ENCODE results near the gene PHRF1.

Gene PHRF1

DNA sequence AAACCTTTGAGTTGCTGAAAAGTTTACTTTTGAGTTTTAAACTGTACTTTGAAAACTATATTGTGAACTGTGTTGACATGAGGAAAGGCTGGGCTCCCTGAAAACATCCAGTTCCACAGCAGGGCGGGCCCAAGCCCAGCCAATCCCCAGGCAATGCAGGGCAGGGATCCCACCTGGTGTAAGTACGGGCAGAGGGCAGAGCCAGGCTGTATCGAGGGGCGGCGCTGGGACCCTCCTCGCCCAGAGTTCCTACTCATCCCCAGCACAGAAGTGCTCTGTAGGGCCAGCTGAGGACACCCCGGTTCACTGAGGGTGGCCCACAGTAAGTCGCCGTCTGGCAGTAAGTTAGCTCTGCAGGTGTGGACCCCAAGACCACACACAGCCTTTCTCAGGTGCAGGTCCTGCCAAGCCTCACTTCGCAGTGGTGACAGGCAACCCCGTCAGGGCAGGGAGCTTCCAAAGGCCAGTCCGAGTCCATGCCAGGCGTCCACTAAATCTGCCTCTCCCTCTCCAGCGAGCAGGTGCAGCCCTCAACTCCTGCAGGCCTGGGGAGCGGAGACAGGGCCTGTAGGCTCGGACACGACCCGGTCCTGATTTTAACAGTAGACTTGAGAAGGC is 9.2 kb upstream of the PHRF1 start:
- H3K4me3 ChIP-seq (ENCODE audit: low read depth in 1 of 2, low read length in 1 of 2), result peak overlapping the region in 1 of 2 experiments; percentile 67
- H3K4me1 ChIP-seq (ENCODE audit: control insufficient read depth in 1 of 2, insufficient read depth in 1 of 2, low read depth in 1 of 2, low read length in 1 of 2), result peaks cover 13 to 19% of the 10 kb centered on the region in 2 experiments
- peaks cover 19% of the 10 kb centered on the region for H3K36me3 ChIP-seq
- no peaks in the 10 kb centered on the region for H3K9me3 ChIP-seq
- TF ChIP-seq, protein P1, sequence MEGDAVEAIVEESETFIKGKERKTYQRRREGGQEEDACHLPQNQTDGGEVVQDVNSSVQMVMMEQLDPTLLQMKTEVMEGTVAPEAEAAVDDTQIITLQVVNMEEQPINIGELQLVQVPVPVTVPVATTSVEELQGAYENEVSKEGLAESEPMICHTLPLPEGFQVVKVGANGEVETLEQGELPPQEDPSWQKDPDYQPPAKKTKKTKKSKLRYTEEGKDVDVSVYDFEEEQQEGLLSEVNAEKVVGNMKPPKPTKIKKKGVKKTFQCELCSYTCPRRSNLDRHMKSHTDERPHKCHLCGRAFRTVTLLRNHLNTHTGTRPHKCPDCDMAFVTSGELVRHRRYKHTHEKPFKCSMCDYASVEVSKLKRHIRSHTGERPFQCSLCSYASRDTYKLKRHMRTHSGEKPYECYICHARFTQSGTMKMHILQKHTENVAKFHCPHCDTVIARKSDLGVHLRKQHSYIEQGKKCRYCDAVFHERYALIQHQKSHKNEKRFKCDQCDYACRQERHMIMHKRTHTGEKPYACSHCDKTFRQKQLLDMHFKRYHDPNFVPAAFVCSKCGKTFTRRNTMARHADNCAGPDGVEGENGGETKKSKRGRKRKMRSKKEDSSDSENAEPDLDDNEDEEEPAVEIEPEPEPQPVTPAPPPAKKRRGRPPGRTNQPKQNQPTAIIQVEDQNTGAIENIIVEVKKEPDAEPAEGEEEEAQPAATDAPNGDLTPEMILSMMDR (IDR thresholded peaks at IDR 0.05), result no peak
- H3K27ac ChIP-seq, result no peak overlapping the region
- peaks cover 63% of the 10 kb centered on the region for H3K27me3 ChIP-seq

DNA sequence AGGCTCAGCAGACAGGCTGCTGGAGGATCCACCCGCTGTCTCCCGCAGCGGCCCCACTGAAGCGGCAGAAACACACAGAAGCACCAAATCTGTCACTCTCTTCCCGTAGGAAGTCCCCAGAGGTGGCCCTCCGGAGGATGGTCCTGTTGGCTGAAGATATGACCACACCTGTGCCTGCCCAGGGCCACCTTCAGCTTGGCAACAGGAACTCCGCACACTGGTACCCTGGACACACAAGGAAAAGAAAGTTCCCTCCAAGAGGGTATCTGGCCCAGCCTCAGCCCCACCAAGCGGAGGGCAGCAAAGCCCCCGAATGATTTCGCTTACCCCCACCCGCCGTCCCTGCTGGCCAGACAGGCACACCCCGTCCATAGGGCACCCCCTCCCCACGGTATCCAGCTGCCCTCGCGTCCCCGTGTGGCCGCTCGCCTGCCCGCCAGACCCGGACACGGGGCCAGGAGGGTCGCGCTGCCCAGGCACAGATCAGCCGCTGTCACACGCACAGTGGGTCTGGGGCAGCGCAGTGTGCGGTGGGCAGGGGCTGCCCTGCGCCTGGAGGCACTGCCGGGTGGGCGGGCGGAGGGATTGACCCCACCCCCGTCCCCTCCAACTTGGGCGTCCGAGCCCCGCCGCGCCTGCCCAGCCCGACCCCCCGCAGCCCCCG is 8.5 kb upstream of the PHRF1 start:
- H3K4me3 ChIP-seq (ENCODE audit: low read depth in 1 of 2, low read length in 1 of 2), result peak overlapping the region in 1 of 2 experiments; percentile 67
- H3K27me3 ChIP-seq, result peaks cover 70% of the 10 kb centered on the region
- H3K36me3 ChIP-seq, result peaks cover 15% of the 10 kb centered on the region
- no peaks in the 10 kb centered on the region for H3K9me3 ChIP-seq
- no peak overlapping the region for H3K27ac ChIP-seq
- TF ChIP-seq, protein P1 (IDR thresholded peaks at IDR 0.05), result no peak
- peaks cover 13 to 18% of the 10 kb centered on the region in 2 experiments for H3K4me1 ChIP-seq (ENCODE audit: control insufficient read depth in 1 of 2, insufficient read depth in 1 of 2, low read depth in 1 of 2, low read length in 1 of 2)

DNA sequence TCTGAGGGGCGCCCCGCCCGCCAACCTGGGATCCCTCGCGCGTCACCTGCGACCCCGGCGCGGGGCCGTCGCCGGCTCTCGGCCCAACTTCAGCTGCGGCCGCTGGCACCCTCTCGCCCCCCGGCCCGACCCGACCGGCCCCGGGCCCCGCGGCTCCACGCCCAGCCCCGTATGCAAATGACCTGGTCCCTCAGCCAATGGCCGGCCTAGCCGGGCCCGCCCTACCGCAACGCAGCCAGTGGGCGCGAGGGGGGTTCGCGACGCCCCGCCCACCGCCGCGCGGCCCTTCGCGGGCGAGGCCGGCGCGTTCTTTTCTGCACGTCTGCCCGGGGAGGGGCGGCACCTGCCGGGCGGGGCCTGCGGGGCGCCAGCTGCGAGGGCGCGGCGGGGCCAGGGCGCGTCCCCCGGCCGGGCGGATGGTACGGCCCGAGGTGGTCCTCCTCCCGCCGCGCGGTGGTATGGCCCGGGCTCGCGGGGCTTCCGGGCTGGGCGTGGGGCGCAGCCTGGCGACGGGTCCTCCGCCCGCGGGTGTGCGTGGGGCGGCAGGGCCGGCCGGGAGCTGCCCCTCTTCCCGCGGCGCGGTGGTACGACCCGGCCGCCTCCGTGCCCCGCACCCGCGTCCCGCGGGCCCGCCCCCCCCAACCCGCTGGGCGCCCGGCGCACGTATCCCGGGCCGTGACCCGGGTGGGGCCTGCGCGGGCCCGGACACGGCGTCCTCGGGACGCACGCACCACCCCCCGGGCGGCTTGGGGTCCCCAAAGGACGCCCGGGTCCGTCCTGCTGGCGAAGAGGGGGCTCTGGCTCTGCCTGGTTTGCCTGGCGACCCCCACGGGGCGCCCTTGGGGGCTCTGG is 7.7 kb upstream of the PHRF1 start:
- peaks cover 7% of the 10 kb centered on the region for H3K36me3 ChIP-seq
- peaks cover 77% of the 10 kb centered on the region for H3K27me3 ChIP-seq
- H3K4me3 ChIP-seq (ENCODE audit: low read depth in 1 of 2, low read length in 1 of 2), result peak overlapping the region in 1 of 2 experiments; percentile 67
- H3K9me3 ChIP-seq, result no peaks in the 10 kb centered on the region
- H3K4me1 ChIP-seq (ENCODE audit: control insufficient read depth in 1 of 2, insufficient read depth in 1 of 2, low read depth in 1 of 2, low read length in 1 of 2), result peaks cover 13 to 18% of the 10 kb centered on the region in 2 experiments
- TF ChIP-seq, protein P1 (IDR thresholded peaks at IDR 0.05), result no peak
- no peak overlapping the region for H3K27ac ChIP-seq

DNA sequence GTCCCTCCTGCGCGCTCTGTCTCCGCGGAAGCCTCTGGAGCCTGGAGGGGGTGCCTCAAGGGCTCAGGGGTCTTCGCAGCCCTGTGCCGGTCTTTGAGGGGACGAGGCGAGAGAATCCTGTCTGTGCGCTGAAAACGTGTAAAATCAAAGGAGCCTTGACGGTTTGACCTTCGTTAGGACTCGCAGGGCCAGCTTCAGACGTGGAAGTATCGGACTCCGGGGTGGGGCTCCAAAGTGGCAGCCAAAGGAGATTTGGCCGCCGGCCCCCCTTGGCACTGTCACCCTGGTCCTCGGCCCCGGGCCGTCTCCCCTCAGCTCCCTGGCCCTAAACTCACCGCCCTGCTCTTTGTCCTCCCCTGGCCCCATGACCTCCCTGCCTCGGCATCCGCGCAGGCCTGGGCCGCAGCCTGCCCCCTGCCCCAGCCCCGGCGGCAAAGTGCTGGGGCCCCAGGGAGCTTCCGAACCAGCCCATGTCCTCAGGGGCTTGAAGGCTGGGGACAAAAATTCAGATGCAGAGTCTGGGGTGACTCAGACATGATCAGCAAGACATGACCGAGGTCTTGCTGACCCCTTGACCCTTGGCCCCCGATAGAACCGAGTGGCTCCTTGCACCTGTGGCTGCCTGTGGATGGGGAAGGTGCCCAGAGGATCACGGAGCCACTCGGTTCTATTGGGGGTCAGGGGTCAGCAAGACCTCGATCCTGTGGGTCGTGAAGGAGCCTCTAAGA is 6.9 kb upstream of the PHRF1 start:
- Histone ChIP-seq H3K9me3 (no peaks in the 10 kb centered on the region), H3K36me3 (no peaks in the 10 kb centered on the region), H3K27me3 (peaks cover 85% of the 10 kb centered on the region), H3K4me3 (ENCODE audit: low read depth in 1 of 2, low read length in 1 of 2) (peak overlapping the region in 1 of 2 experiments; percentile 67), H3K4me1 (ENCODE audit: control insufficient read depth in 1 of 2, insufficient read depth in 1 of 2, low read depth in 1 of 2, low read length in 1 of 2) (peaks cover 13 to 18% of the 10 kb centered on the region in 2 experiments), H3K27ac (no peak overlapping the region)
- TF ChIP-seq, protein P1 (IDR thresholded peaks at IDR 0.05), result no peak

DNA sequence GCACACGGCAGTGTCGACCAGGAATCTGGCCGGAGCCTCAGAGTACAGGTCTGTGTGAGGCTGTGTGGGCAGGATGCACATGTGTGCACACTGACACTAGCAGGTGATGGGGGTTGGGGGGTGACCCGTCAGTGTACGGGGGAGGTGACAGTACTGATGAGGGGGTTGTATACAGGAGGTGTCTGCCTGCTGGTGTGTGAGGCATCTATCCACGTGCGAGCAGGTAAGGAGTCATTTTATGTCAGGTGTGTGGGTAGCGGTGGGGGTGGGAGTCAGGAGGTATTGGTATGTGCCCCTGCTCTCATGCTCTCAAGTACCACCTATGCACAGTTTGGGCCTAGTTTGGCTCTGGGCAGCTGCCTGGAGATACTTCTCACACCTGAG is 4.5 kb upstream of the PHRF1 start:
- no peaks in the 10 kb centered on the region for H3K9me3 ChIP-seq
- TF ChIP-seq, protein P1 (IDR thresholded peaks at IDR 0.05), result no peak
- H3K27me3 ChIP-seq, result peaks cover 89% of the 10 kb centered on the region
- no peaks in the 10 kb centered on the region for H3K36me3 ChIP-seq
- H3K27ac ChIP-seq, result no peak overlapping the region
- no peak overlapping the region for H3K4me3 ChIP-seq (ENCODE audit: low read depth in 1 of 2, low read length in 1 of 2)
- H3K4me1 ChIP-seq (ENCODE audit: control insufficient read depth in 1 of 2, insufficient read depth in 1 of 2, low read depth in 1 of 2, low read length in 1 of 2), result peaks cover 25 to 27% of the 10 kb centered on the region in 2 experiments
